ENCODE data around the gene TTC7B.
A peak's percentile ranks its signal among the peaks of the same experiment; 100 is the strongest.

The TTC7B gene

DNA sequence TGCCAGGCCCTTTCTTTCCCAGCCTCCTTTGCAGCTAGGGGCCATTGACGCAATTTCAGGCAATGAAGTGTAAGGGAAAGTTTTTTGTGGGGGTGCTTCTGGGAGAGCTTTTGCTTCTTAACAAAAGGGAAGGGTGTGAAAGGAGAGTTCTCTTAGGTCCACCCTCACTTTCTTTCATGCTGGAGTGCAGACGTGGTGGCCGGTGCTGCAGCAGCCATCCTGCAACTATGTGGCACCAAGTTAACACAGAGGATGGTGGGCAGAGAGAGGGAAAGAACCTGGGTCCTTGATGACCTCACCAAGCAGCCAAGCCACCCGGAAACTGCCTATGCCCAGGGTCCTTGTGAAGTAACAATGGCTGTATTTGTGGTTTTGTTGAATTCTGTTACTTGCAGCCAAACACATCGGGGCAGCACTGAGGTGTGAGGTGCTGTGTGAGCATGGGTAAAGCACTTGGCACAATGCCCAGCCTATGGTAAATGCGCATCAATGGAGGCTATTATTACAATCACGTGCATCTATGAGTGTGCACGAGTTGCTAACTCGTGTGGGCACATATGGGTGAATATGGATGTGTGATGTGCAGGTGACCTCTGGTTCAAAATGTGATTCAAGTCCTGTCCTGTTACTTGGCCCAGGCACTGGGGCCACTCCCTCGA lies 296.8 kb downstream of the TTC7B start:
- no peak for DNase-seq

DNA sequence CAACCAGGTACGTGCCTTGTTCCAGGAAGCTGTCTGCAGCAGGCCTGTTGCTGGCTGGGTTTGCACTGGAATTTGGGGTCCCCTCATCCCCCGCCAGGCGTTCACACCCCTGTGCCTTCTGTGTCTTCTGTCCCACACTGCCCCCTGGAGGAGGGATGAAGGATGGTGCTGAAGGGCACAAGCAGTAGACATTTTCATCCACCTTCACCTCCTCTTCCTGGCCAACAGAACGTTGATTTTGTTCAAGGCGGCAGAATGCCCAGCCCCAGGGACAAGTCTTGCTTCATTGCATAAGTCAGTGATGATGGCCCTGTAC lies 297.3 kb downstream of the TTC7B start:
- peak; percentile 54 for DNase-seq

DNA sequence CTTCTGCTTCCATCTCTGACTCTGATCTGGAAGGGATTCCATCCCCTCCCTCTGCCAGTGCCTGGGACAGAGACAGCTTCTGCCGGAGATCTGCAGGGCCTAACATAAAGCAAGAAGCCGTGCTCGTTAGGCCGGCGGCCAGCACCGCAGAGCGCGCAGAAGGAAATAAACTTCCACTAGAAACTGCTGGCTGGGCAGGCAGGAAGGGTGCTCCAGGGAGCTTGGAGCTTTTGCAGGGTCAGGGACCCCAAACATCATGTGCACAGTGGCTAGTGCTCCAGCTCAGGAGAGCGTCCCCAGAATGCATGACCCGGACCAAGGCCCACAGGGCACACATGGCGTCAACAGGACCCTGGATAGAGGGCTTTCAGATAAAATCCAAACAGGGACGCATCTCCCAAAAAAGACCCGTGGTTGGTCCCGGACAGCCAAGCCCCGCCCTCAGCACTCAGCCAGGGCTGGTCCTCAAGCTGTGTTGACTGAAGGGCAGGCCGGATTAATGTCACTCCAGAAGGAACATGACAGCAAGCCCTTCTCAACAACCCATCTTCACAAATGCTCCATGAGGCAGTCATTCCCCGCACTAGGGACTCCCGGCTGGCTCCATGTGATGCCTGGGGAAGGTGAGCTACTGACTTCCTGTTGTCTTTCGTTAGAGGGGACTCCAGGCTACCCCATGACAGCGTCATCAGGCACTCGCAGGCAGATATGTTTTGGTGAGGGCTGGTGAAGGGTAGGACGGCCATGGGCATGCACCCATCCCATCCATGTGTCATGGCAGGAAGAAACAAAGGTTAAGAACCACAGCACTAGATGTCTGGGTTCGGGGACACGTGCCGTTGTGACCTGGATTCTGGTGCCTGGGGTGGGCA lies 297.9 kb downstream of the TTC7B start:
- DNase-seq: no peak

DNA sequence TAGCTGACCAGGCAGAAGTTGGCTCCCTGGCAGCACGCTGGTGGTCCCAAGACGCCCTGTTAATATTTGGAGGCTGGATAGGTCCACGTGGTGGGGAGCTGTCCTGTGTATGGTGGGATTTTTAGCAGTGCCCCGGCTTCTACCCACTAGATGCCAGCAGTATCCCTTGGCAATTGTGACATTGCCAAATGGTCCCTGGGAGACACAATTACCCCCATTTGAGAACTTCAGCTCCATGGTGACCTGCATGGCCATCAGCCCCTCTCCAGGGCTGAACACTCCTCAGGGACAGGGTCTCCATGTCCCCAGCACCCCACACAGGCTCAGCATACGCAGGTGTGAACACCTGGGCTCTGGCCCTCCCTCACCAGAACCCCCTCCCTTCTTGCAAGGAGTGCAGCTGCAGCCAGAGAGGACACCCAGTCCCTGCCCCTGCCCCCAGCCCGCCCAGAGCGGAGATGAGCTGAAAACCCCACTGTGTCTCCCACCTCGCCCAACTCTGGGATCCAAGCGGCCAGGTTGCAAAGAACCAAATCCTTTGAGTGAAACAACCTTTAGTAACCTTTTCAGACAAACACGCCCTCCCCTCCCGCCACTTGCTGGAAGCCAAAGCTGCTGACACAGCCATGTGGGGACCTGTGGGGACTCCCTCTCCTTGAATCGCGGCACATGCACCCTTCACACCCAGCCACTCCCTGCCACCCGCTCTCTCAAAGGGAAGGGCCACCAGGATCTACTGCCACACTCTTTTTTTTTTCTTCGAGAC lies 299.0 kb downstream of the TTC7B start:
- DNase-seq: no peak

DNA sequence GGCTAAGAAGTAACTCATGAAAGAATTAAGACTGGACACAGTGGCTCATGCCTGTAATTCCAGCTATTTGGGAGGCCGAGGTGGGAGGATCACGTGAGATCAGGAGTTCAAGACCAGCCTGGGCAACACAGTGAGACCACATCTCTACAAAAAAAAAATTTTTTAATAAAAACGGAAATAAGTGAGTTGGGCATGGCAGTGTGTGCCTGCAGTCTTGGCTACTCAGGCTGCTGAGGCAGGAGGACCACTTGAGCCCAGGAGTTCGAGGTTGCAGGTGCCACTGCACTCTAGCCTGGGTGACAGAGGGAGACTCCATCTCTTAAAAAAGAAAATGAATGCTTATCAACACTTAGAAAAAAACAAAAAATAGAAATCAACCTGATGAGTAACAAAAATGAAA lies 301.7 kb downstream of the TTC7B start:
- no peak for DNase-seq

DNA sequence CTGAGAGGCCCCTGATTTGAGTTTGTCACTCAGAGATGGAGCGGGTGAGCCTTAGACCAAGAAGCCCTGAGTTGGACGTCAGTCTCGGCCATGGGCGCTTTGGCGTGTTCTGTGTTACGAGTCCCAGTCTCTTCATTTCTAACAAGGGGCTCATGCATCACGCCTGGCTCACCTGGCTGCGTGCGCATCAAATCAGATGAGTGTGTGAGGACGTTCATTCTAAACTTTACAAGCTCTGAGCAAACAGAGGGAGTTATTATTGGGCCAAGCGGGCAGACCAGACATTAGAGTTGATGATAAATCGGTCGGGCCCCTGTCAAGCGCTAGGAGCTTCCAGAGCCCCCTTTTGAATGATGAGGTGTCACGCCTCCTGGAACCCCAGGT lies 302.2 kb downstream of the TTC7B start:
- DNase-seq: no peak

DNA sequence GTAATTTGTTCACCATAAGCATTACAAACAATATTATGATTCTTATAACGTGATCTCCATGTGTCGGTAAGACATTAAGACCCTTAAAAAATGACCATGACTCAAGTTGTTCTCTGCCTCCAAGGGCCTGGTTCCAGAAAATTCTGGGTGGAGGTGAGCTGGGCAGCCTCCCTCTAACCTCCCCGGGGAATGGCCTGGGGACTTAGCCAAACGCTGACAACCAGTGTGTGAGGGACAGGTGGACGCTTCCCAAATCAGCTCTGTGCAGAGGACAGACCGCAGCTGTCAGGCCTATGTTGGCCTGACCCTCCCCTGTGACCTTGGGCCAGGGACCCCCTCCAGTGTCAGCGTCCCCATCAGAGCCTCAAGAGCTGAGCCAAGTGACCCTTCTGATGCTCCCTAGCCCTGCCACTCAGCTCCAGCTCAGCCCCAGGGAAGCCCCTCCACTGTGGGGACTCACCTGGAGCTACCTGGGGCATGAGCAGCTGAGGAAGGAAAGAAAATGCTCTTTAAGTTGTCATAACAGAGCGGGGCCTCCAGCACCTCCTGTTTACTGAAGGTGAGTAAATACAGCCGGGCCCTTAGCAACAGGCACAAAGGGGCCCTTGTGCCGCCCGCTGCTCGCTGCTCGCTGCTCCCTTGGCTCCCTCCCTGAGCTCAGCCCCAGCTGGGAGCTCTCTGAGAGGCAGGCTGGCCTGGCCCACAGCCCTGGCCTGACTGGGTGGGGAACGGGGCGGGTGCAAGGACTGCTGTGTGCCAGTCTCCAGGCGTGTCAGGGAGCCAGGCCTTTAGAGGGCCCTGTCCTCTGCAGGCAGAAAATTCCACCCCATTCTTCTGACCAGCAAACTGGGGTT lies 302.8 kb downstream of the TTC7B start:
- DNase-seq: no peak

DNA sequence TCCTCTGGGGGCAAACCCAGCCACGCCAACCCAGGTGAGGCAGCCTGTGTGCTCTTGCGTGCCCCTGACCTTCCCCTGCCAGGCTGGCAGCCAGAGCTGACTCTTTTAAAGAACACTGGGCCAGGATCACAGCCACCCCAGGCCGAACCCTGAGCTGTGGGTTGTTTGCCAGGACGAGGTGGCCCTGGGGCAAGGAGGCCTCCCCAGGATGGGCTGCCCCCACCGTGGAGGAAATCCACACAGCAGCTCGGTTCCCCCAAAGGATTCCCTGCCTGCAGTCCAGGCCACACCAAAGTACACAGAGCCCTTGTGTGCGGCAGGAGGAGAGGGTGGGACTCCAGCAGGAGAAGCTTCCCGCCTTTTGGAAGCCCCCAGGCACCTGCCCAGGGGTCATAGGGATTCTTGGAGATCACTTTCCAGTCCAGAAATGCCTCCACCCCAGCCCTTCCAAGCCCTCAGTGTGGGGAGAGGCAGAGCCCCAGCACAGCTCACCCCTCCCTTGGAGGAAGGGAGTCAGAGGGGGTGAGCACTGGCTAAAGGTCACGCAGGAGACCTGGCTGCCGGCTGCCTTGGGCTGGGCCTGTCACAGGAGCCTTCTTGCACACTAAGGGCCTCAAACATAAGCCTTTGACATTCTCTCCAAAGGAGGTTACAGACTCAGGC lies 303.8 kb downstream of the TTC7B start:
- DNase-seq: no peak

DNA sequence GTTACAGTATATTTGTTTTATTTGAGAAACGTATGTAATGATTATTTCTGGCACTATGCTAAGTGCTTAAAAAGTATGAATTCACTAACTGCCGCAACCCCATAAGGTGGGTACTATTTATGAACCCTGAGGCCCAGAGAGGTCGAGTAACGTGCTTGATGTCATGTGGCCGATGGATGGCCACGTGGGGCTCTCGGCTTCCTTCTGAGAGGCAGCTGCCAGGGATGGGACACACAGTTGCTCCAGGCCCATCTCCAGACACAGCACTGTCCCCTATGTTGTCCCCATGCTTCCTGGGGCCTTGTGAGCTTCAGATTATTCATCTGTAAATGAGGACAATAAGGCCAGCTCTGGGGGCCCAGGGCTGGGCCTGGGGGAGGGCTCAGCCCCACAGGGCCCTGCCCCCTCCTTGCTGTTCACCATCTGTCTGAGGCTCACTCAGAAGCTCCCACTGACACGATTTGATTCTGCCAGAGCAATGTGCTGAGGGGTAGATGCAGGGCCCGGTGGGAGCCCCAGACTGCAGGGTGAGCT lies 304.4 kb downstream of the TTC7B start:
- DNase-seq: no peak

DNA sequence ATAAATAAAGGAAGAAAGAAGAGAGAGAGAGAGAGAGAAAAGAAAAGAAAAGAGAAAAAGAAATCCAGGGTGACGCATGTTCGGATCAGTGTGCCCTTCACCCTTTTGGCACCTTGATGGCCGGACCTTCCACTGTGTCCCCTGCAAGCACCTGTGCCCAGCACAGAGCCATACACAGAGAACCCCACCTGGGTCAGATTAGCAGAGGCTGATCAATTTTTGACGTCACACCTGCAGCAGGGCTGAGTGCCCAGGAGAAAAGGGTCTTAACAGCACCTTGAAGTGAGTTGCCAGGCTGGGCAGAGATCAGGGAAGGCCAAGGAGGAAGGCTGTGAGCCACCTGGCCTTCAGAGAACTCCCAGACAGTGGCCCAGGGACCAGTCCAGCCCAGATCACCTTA lies 305.0 kb downstream of the TTC7B start:
- no peak for DNase-seq

DNA sequence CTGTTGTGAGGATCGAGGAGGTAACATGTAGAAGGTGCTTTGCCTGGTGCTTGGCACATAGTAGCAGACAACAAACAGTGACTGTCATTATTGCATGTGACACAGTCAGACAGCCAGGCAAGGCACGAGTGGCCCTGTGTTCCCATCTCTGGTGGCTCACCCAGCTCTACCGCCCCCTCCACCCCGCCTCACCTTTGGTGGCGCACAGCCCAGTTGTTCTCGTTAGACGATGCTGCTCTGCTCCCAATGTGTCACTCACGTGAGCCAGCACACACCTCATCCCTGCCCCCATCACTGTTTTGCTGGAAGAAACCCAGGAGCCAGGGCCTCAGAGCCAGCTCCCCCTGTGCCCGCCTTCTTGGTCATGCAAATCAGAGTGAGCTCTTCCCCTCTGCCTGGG lies 306.1 kb downstream of the TTC7B start:
- no peak for DNase-seq

DNA sequence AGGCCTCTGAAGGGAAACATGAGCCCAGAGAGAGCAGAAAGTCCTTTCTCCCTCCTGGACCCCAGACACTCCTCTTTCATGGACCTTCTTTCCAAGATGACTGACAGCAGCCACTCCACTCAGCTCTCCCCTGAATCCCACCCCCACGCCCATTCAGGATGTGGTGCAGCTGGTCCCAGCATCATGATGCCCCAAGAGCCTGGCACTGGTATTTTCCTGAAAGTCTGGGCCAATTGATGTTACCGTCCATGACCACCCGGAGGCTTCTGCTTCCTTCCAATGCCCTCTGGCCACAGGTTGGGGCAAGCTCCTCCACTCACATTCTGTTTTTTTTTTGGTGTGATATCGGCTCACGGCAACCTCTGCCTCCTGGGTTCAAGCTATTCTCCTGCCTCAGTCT lies 306.8 kb downstream of the TTC7B start:
- DNase-seq: no peak

DNA sequence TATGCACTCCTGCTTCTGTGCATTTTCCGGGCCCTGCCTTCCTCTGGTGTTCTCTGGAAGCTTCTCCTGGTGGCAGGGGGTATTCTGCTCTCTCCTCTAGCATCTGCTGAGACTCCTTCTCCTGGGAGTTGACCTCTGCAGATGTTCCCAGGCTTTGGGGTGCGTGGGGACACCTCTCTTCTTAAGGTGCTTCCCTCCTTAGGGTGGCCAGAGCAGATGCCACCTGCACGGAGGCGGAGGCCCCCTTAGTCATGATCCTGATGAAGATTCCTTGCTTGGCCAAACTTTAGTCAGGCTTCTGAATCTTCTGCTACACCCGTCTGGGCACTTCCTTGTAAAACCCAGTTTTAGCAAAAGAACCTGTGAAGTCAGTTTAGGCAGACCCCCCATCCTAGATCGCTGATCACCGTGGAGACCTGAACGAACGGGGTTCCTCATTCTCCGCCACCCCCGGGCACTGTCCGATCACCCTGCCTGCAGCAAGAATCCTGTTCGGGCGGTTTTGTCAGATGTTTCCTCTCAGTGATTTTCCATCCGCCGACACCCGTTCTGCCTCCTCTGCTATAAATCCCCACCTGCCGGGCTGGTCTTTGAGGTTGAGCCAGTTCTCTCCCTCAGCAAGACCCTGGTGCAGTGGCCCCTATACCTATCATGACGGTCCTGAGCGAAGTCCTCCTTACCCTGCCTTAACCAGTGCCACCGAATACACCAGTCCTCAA lies 307.5 kb downstream of the TTC7B start:
- DNase-seq: no peak

DNA sequence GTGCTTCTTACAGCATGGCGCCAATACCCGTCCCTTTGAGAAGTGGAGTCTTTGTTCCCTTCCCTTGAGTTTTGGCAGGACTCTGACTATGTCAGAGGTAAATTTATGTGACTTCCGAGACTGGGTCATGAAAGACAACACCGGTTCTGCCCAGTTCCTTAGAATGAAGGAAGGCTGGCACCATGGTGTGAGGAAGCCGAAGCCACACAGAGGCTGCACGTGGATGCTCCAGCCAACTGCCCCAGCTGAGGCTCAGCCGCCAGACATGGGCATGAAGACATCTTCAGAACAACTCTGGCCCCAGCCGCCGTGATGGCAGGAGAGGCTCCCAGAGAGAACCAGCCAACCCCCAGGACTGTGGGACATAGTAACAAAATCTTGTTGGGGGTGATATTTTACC lies 308.2 kb downstream of the TTC7B start:
- no peak for DNase-seq

DNA sequence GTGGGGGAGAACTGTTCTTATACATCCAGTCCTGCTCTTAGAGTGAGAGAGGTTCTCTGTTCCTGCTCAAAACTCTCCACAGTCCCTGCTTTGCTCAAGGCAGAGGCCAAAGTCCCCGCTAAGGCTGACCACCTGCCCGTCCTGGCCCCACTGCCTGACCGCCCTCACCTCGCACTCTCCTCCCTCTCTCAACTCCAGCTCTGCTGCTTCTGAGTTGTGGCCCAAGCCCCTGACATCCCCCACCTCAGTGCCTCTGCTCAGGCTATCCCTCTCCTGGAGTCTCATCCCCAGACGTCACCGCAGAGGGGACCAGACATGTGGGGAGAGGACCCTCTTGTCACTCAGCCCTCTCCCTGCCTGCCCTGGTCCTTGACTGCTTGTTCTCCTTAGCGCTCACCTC lies 308.8 kb downstream of the TTC7B start:
- no peak for DNase-seq

DNA sequence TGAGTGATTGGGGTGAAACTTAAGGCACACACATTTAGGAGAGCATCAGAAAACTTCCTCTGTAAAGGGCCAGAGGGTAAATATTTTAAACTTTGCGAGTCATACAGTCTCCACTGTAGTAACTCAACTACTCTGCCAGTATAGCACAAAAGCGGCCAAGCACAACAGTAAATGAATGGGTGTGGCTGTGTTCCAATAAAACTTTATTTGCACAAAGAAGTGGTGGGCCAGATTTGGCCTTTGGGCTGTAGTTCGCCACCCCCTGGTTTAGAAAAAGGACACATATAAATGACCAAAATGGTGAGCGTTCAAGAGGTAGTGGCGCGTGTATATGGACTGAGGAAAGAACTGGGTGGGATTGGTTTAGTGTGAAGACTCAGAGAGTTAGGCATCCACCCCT lies 309.5 kb downstream of the TTC7B start:
- no peak for DNase-seq

DNA sequence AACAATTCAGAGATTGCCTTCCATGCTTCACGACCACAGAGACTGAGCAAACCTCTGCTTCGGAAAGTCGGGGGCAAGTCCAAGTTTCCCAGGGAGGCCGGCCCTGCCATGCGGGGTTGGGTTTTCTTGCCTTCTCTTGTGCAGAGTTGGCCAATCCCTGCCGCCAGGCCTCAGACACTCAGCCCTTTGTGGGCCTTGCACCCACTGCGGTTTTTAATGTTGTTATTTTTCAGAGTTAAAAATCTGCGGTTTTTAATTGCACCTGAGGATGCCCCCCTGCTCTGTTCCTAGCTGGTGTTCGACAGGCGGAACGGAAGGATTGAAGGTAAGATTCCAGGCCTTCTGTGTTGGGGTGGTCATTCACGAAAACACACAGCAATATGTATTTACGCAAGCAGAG lies 310.7 kb downstream of the TTC7B start:
- no peak for DNase-seq

DNA sequence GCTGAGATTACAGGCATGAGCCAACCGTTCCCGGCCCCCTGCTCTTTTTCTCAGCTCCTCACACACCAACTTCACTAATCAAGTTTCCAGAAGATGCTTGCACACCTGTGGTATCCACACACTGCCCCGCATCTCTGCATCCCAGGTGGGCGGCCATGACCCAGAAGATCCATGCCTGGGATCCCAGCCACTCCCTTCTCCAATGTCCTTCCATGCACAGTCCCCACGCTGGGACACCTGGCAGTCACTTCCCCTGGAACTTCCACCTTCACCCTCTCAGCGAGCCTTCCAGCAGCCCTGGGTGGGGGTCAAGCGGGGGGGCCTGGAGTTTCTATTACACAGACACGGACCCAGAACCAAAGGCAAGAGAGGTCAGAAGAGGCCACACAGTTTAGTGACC lies 311.6 kb downstream of the TTC7B start:
- no peak for DNase-seq

DNA sequence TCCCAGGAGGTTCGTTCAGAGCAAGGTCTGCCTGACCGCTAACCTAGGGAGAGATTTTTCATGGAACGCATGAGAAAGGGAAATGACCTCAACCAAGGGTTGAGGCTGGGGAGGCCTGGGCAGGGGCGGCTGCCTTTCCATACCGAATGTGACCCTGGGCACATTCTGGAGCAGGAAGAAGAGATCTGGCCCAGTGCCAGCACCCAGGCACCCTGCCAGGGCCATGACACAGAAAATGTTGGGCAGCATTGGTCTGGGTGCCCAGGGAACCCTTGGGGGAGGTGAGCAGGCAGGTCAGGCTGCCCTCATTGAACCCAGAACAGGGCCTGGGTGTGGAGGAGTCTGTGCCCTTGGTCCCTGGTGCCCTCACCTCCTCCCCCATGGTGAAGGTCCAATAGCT lies 312.6 kb downstream of the TTC7B start:
- no peak for DNase-seq

DNA sequence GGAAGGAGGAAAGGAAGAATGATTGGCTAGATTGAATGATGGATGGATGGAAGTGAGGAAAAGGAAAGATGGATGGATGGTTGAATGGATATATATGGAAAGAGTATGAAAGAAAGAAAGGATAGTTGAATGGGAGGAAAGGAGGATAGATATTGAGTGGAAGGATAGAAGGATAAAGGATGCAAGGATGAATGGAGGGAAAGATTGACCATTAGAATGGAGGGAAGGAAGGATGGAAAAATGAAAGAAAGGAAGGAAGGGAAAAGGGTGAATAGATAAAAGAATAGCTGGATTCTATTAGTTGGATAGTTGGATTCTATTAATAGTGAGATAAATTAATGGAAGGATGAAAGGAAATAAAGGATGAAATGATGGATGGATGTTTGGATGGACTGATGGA lies 313.5 kb downstream of the TTC7B start:
- no peak for DNase-seq

DNA sequence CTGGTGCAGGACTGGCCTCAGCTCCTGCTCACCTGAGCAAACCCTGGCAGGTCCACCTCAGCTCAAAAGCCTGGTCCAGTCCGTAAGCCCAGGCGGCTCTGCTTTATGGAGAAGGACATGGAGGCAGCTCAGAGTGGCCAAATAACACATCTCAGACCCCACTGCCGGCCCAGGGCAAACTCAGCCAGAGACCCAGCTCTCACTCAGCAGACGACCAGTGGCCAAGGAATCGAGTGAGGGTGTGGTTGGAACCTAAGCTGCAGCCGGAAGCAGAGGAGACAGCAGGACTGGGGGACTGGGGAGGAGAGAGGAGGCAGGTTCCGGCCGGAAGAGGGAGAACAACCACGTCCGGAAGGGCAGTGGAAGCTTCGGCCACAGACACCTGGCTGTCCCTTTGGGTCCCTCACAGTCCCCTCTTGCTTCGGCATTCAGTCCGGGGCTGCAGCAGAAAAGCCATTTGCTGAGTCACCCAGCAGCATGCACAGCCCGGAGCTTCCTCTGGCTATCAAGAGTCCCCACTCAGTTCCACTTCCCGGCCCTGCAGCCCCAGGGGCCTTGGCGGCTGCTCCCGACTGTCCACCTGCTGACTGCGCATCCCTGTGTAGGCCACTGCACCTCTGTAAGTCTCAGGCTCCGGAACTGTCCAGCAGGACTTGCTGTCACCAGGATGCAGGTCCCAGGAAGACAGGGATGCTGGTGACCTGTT lies 315.4 kb downstream of the TTC7B start:
- no peak for DNase-seq

Measured in CD4-positive, alpha-beta T cell treated with Interleukin-4 for 4 hours (primary cell).